Measurements from ENCODE around the gene CD24.
"Not testable (repeated sequence)": the region's sequence is repeated elsewhere in the genome, so short reads cannot be mapped to it uniquely, and the experiment has no call there.

CD24 gene

GRCh38 chr6:106974336-106974998, at the start of gene CD24:
Gene CD24, minus strand, starts transcription at chr6:106974729. Its CDS starts 83 bp downstream, at chr6:106974646.
- peak within 1 kb of the TSS; percentile 42; the same call in 1 of the 2 replicates for H3K27ac ChIP-seq
- no peak for TF ChIP-seq ZFX (IDR thresholded peaks at IDR 0.05; ENCODE audit: borderline replicate concordance)
- no peak for TF ChIP-seq CTCF (IDR thresholded peaks at IDR 0.05)

GRCh38 chr6:107021446-107022185, 47.1 kb upstream of the CD24 start:
- TF ChIP-seq ZFX (IDR thresholded peaks at IDR 0.05; ENCODE audit: borderline replicate concordance), result no peak
- TF ChIP-seq CTCF (IDR thresholded peaks at IDR 0.05), result no peak
- no peak overlapping the region for H3K27ac ChIP-seq

- no peak overlapping the region for H3K27ac ChIP-seq
- TF ChIP-seq CTCF (IDR thresholded peaks at IDR 0.05), result no peak
- no peak for TF ChIP-seq ZFX (IDR thresholded peaks at IDR 0.05; ENCODE audit: borderline replicate concordance)
Measured at GRCh38 chr6:107020239-107020638, 45.7 kb upstream of the CD24 start.

- not testable (repeated sequence) for H3K27ac ChIP-seq
Measured at GRCh38 chr6:107019628-107020027, 45.1 kb upstream of the CD24 start.

GRCh38 chr6:107019047-107019446, 44.5 kb upstream of the CD24 start:
- no peak overlapping the region for H3K27ac ChIP-seq
- TF ChIP-seq CTCF (IDR thresholded peaks at IDR 0.05), result no peak
- no peak for TF ChIP-seq ZFX (IDR thresholded peaks at IDR 0.05; ENCODE audit: borderline replicate concordance)

- no peak overlapping the region for H3K27ac ChIP-seq
- no peak for TF ChIP-seq CTCF (IDR thresholded peaks at IDR 0.05)
- no peak for TF ChIP-seq ZFX (IDR thresholded peaks at IDR 0.05; ENCODE audit: borderline replicate concordance)
Measured at GRCh38 chr6:107009499-107009898, 35.0 kb upstream of the CD24 start.

GRCh38 chr6:106997392-106998158, 23.0 kb upstream of the CD24 start:
- TF ChIP-seq ZFX (IDR thresholded peaks at IDR 0.05; ENCODE audit: borderline replicate concordance) (no peak), CTCF (IDR thresholded peaks at IDR 0.05) (peak; percentile 95)
- H3K27ac ChIP-seq, result no peak overlapping the region

Data from 22Rv1 (cell line).